Measurements from ENCODE around the gene AK4.

- TF ChIP-seq TAF1 (IDR thresholded peaks at IDR 0.05; ENCODE audit: borderline replicate concordance, low read depth, low read length) (no peak), POLR2A (IDR thresholded peaks at IDR 0.05; ENCODE audit: low read depth, low read length) (no peak)
These were observed 25.1 kb downstream of the AK4 start for GRCh38 chr1:65172936-65173690.
